GM19395 (cell line): ENCODE results near the gene FRMD7.
"Not testable (repeated sequence)": the region's sequence is repeated elsewhere in the genome, so short reads cannot be mapped to it uniquely, and the experiment has no call there.

Source experiments
- ATAC-seq: cut with Tn5 transposase; IDR thresholded peaks from one replicate; pipeline ENCODE4 v1.9.1; 2021; ENCODE audit warnings: mild to moderate bottlenecking, moderate library complexity; ENCODE audit not compliant: unreplicated experiment

Gene FRMD7, protein sequence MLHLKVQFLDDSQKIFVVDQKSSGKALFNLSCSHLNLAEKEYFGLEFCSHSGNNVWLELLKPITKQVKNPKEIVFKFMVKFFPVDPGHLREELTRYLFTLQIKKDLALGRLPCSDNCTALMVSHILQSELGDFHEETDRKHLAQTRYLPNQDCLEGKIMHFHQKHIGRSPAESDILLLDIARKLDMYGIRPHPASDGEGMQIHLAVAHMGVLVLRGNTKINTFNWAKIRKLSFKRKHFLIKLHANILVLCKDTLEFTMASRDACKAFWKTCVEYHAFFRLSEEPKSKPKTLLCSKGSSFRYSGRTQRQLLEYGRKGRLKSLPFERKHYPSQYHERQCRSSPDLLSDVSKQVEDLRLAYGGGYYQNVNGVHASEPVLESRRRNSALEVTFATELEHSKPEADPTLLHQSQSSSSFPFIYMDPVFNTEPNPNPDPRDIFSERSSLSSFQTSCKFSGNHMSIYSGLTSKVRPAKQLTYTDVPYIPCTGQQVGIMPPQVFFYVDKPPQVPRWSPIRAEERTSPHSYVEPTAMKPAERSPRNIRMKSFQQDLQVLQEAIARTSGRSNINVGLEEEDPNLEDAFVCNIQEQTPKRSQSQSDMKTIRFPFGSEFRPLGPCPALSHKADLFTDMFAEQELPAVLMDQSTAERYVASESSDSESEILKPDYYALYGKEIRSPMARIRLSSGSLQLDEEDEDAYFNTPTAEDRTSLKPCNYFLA

DNA sequence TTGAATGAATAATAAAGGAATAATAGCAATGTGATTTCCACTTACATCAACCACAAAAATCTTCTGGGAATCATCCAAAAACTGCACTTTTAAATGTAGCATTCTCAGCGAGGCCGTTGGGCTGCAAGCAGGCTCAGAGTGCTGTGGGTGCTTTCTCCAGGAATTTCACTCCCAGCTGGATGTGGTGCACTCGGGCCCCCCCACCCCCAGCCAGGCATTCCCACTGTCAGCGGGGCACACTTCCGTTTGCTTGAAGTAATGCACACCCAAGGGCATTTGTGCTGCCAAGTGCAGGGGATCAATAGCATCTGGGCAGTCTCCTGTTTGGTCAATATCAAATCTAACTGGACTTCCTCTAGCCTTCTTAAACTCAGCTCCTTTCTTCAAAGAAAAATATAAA is at the start of gene FRMD7:
Gene FRMD7, minus strand, starts transcription at position 278 of the 400 bp plus-strand sequence. Its CDS starts 176 bp downstream, at position 102.
- ATAC-seq, result no peak

DNA sequence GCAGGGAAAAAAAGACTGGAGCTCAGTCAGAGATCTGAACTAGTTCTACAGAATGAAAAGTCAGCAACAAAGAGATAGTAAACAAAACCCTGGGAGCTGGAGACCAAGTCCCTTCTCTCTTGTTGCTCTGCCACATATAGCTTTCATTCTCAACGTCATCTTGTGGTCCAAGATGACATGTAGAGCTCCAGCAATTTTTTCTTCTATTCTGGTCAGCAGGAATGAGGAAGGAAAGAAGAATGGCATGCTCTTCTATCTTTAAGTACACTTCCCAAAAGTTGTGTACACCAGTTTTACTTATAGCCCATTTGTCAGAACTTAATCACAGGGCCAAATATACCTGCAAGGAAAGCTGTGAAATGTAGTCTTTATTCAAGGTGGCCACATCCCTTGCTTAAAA is 45.8 kb upstream of the FRMD7 start:
- ATAC-seq, result no peak

DNA sequence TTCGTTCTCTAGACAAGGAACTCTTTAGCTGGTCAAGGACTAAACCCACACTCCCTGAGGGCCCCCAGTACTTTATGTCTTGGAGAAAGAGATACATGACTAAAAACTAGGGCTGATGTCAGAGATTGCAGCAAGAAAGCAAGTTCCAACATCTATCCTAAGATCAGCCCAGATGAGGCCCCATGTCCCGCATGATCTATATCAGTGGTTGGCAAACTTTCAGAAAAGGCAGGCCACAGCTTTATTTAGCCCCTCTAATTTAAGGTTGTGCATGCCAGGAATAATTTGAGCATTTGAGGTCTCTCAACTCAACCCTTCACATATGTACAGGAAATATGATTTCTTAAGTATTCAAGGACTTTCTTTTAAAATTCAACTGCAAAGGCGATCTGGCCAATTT is 44.1 kb upstream of the FRMD7 start:
- no peak for ATAC-seq

DNA sequence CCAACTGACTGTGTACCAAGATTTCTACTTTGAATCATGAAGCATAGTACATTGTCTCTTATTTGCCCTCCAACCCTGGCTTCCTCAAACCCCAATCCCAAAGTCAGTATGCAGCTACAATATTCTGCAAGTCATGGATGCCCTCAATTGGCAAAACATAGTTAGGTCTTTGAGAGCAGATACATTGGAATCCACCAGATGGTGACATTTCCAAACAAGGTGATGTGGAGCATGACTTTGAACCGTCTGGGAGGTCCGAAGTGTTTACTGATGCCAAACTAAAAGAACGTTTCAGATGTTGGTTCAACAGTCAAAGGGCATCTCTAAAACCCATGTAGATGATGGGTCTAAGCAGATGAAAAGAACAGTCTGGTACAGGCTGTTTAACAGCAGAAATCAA is 43.7 kb upstream of the FRMD7 start:
- ATAC-seq, result no peak

DNA sequence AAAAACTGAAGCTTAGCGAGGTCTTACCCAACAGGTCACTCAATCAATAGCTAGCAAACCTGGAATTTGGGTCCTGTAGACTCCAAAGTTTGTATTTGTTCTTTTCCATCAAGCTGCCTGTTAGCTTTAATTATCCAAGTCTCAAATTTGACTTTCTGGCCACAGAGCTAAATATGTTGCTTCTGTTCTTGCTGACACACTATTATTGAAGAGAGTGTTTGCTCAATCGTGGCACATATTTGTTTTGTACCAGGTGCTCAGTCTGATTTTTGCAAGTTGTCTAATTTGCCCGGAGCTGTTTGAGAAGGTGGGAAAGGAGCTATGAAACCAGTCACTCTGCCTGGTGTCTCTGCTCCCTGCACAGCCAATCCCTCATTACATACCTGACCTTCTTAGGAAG is 41.7 kb upstream of the FRMD7 start:
- ATAC-seq, result no peak

DNA sequence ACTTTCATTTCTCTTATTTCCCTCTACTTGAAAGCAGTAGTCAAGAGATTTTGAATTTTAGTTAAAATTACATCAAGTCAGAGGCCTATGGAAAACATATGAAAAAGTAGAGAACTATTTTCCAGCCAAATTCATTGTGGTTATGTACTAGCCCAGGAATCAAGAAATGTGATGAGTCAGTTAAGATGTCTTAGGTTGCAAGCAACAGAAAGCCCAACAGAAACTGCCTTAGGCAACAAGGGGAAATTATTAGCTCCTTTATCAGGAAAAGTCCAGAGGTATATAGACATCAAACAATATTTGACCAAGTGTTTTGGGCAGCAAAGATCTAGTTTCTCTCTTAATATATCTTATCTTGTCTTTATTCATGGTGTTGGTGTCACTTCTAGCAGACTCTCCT is 37.8 kb upstream of the FRMD7 start:
- no peak for ATAC-seq

DNA sequence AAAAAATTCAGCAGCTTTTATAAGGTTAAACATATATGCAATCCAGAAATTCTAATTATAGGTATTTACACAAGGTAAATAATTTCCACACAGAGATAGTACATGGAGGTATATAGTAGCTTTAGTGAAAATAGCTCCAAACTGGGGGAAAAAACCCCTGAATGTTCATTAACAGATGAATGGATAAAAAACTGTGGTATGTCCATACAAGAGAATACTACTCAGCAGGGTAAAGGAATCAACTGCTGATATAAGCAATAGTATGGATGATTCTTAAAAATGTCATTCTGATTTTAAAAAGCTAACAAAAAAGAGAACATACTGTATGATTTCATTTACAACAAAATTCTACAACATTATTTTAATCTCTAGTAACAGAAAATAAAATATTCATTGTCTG is 37.2 kb upstream of the FRMD7 start:
- no peak for ATAC-seq

DNA sequence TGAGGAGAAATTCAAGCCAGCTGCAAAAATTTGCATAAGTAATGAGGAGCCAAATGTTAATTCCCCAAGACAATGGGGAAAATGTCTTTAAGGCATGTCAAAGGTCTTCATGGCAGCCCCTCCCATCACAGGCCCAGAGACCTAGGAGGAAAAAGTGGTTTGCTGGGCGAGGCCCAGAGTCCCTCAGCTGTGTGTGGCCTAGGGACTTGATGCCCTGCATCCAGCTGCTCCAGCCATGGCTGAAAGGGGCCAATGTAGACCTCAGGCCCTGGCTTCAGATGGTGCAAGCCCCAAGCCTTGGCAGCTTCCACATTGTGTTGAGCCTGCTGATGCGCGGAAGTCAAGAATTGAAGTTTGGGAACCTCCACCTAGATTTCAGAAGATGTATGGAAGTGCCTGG is 35.3 kb upstream of the FRMD7 start:
- ATAC-seq, result not testable (repeated sequence)

DNA sequence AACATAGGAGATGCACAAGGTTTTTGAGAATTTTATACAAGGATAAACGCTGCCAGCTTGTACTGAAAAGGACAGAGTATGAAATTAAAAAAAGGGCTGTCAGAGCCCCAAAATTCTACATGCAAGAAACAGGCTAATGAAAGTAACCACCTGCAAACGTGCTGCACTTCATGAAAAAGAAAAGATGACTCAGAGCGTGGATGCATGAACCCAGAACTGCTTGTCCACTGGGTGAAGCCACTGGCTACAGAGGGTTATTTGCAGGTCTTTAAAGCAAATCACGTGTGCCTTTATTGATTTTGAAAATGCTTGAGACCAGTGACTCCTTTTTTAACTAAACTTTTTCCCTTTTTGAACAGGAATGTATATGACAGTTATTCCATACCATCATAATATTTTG is 25.3 kb upstream of the FRMD7 start:
- ATAC-seq, result no peak

DNA sequence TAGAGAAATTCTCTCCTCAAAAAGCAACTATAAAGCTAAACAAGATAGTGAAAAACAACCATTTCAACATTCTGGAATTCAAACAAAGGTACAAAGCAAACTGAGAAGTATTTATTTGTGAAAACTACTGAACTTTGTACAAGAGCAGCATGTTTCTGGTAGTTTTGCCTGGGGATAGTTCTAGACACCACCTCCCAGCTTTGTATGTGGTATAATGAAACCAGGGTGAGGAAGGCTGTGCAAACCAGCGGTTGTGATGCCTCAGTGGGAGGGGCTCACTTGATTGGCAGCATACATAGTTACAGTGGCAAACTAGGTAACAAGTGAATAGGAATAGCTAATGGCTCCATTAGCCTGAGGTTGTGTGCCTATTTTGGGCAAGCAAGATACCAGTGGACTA is 18.6 kb upstream of the FRMD7 start:
- ATAC-seq, result no peak

DNA sequence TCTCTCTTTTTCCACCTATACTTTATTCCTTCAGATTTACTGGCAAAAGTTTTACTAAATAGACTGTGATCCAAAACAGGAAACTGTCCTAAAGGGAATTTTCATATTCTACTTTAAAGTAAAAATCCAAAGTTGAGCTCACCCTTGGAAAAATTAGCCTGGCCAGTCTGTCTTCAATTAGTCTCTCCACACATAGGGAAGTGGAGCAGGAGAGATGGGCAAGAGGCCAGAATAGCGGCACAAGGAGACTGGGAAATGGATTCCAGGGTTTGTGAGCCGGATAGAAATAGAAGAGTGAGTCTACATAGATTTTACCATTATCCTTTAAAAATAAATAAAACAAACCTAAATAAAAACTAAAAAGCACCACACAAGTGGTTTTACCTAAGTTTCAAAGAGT is 16.2 kb upstream of the FRMD7 start:
- ATAC-seq, result no peak

DNA sequence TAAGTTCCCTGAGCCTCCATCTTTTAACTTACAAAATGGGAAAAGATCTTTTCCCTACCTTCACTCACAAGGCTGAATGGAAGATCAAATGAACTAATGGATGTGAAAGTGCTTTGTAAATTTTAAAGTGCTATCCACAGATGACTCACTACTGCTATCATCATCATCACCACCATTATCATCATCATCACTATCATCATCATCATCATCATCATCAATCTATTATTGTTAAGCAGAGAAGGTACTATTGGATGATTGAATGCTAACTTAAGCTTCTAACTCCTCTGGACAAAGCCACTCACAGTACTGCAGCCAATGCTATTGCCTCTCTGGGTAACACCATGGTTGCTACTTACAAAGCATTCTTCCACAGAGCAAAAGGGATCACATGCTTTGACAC is 1.9 kb downstream of the FRMD7 start:
- ATAC-seq, result no peak

DNA sequence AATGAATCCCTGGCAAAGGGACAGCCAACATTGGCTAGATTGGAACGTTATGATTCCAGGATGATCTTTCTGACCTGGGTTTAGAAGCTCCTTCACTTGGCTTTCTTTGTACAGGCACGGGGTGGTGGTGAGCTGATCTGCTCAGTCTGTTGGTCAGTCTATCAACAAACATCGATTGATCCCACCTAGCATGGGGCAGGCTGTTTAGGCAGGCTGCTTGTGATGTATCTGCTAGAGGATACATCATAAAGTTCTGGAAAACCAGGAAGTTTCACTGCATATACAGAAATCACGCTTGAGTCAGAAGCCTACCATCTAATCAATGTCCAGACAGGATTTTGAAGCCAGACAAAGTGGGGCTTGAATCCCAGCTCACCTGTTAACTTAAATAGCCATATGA is 6.9 kb downstream of the FRMD7 start:
- ATAC-seq, result no peak

DNA sequence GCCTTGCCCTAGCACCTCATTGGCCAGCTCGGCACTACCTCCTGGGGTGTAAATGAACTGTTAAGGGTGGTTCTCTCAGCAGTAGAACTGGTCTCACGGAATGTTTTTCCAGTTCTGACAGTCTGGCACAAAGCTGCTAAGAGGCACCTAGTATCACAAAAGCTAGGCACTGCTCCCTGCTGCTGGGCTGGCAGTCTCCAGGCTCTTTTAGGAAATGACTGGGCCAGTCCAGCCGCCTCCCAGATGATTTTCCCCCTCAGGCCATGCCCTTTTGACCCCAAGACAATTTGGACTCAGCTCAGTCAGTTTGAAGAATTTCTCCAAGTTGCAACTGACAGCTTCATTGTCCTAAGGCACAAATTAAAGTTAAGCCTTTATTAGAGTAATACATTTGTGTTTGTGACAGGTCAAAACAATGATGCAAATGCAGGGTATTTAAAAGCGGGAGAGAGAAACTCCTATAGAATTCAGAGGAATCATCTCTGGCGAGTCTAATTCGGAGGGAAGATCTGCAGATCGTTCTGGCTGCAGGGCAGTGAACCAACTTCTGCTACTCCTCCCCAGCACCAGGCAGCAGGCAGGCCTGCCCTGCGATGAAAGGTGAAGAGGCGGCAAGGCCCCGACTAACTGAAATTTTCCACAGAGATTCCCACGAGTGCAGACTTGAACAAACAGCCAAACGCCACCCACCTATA is 7.9 kb downstream of the FRMD7 start:
- ATAC-seq, result no peak

DNA sequence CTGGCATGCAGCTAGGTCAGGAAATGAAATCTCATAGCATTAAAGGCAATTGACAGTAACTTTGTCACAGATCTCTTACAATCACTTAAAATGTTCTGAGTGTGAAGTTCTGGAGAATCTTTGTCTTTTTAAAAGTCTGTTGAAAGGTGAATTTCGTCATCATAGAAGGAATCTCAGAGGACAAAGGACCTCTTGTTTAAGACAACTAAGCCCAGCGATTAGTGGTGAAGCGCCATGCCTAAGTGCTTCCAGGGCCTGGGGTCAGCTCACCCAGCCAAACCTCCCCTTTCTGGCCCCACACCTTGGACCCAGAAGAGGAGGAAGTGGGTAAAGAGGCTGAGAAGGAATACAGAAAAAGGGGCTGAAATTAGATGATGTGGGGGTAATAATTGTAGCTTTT is 8.5 kb downstream of the FRMD7 start:
- ATAC-seq, result no peak

DNA sequence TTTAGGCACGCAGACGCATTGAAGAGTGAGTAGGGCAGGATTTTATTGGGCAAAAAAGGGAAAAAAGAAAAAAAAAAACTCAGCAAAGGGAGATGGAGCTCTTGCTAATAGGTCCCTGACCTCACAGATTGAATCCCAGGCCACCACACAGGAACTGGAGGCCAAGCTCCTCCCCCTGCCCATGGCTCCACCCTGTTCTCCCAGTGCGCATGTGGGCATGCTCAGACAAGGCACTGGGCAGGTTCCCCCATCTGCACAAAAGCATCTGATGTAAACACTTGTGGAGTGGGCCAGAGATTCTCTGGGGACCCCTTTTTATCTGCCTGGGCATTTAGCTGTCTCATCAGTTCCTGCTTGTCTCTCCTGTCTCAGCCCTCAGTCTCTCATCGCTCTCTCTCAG is 9.5 kb downstream of the FRMD7 start:
- no peak for ATAC-seq

DNA sequence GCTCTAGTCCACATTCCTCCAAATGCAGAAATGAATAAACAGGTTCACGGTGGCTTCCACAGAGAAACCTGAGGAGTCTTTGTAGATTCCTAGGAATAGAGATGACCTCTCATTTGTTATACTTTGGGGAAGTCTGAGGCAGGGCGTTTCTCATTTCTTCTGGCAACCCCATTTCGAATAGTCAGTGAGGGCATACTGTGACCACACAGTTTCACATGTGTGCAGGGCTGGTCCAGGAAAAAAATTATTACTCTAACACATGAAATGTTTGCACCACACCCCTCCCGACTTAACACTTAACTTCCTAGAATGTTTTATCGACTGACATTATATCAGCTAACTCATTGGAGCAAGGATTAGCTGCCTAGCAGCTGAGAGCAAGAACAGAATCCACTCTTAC is 12.0 kb downstream of the FRMD7 start:
- ATAC-seq, result no peak

DNA sequence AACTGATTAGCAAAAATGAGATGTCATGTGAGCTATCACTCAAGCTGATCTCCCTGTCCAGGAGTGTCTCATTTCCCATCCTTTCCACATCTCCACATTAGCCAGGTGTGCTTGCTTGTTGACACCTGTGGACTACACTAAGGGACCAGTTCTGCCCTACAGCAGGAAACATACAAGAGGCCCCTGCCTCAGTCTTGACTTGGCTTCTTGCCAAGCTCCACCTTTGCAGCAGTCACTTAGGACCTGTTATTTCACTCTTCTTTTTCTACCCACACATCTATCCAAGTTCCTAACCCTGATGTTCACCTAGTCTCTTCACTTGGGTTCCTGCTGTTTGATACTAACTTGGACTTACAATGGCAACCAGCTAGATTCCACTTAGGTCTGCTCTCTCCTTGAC is 13.2 kb downstream of the FRMD7 start:
- no peak for ATAC-seq

DNA sequence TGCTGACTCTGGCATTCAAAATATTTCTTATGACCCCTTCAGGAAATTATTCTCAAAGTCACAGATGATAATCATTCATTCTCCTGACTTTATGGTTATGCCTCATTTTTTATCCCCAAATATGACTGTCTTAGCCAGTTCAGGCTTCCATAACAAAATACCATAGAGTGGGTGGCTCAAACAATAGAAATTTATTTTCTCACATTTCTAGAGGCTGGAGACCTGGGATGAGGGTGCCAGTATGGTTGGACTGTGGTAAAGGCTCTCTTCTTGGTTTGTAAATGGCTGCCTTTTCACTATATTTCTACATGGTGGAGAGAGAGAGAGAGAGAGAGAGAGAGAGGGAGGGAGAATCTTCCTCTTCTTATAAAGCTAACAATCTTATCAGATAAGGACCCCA is 20.5 kb downstream of the FRMD7 start:
- ATAC-seq, result no peak

DNA sequence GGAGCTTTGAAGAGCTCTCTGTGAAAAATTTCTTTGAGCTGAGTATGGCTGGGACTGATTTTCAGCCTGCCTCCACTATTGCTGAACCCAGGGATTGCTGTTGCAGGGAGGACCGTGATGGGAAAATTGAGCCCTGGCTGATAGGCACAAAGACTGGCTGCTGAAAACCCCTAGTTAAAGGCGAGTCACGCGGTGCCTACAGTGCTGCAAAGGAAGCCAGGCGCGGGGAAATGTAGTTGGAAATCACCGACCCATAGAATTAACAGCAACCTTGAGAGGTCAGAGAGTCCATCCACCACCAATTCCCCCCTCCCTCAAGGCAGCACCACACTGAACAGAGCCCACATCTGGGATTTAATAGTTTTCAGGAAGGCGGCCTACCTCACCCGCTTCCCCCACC is 26.0 kb downstream of the FRMD7 start:
- ATAC-seq, result no peak

DNA sequence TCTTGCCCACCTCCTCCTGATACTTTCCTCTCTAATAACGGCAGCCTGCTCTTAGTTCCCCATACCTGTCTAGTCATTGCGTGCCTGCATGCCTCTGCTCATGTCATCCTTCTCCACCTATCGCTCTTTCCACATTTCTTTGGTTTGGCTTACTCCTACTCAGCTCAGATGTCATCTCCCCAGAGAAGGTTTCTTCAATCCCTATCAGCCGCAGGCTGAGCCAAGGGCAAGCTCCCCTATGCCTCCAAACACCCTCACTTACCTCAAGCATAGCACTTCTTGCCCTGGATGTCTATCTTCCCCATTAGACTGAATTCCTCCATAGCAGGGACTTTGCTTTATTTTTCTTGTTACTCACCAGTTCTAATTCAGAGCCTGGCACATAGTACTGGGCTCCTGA is 26.6 kb downstream of the FRMD7 start:
- ATAC-seq, result no peak

DNA sequence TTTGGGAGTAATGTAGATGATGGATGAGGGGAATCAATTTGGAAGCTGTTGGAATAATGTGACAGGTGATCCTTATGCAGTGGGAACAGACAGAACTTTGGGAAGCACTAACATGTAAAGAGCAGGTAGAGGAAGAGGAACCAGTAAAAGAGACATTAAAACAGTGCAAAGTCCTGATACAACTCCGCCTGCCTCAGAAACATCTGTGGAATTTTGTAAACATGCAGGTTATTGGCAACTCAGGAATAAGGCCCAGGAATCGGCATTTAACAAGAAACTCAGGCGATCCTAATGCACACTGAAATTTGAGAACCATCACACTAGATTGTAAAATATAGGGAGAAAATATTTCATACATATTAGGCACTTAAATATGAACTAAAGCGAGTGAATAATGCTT is 29.1 kb downstream of the FRMD7 start:
- not testable (repeated sequence) for ATAC-seq
